ENCODE data around the gene OR2C3.

The OR2C3 gene

GRCh38 chr1:247536340-247536739 is at the start of gene OR2C3:
Gene OR2C3 (minus strand): TSS chr1:247536440. CDS start chr1:247532511, 3,929 bp downstream.
- in situ Hi-C loops (cut with MboI; ENCODE audit: low pct_unique_long_range_greater_than_20kb, low sequenced_read_pairs), result no loop called here
- DNase-seq, result no peak

GRCh38 chr1:247578946-247579460 is 42.8 kb upstream of the OR2C3 start:
- in situ Hi-C loops (cut with MboI; ENCODE audit: low pct_unique_long_range_greater_than_20kb, low sequenced_read_pairs), result no loop called here
- no peak for DNase-seq

GRCh38 chr1:247576514-247576913 is 40.3 kb upstream of the OR2C3 start:
- in situ Hi-C loops (cut with MboI; ENCODE audit: low pct_unique_long_range_greater_than_20kb, low sequenced_read_pairs), result no loop called here
- DNase-seq, result peak; percentile 60

- DNase-seq, result no peak
- in situ Hi-C loops (cut with MboI; ENCODE audit: low pct_unique_long_range_greater_than_20kb, low sequenced_read_pairs), result no loop called here
Observed at GRCh38 chr1:247574664-247575063, 38.4 kb upstream of the OR2C3 start.

GRCh38 chr1:247574236-247574635 is 38.0 kb upstream of the OR2C3 start:
- DNase-seq, result no peak
- in situ Hi-C loops (cut with MboI; ENCODE audit: low pct_unique_long_range_greater_than_20kb, low sequenced_read_pairs), result no loop called here

- in situ Hi-C loops (cut with MboI; ENCODE audit: low pct_unique_long_range_greater_than_20kb, low sequenced_read_pairs), result no loop called here
- DNase-seq, result no peak
Observed at GRCh38 chr1:247562198-247562597, 26.0 kb upstream of the OR2C3 start.

GRCh38 chr1:247561711-247562110 is 25.5 kb upstream of the OR2C3 start:
- in situ Hi-C loops (cut with MboI; ENCODE audit: low pct_unique_long_range_greater_than_20kb, low sequenced_read_pairs), result no loop called here
- DNase-seq, result no peak

- DNase-seq, result no peak
- in situ Hi-C loops (cut with MboI; ENCODE audit: low pct_unique_long_range_greater_than_20kb, low sequenced_read_pairs), result no loop called here
Observed at GRCh38 chr1:247557926-247558674, 21.9 kb upstream of the OR2C3 start.

GRCh38 chr1:247552231-247552630 is 16.0 kb upstream of the OR2C3 start:
- in situ Hi-C loops (cut with MboI; ENCODE audit: low pct_unique_long_range_greater_than_20kb, low sequenced_read_pairs), result no loop called here

GRCh38 chr1:247551721-247552120 is 15.5 kb upstream of the OR2C3 start:
- no peak for DNase-seq

More at GRCh38 chr1:247552231-247552630, 16.0 kb upstream of the OR2C3 start:
- no peak for DNase-seq

GRCh38 chr1:247548769-247549182 is 12.5 kb upstream of the OR2C3 start, which contains the start of gene GCSAML:
Gene GCSAML (plus strand): TSS chr1:247549134. CDS start chr1:247549192, 58 bp downstream.
- in situ Hi-C loops (cut with MboI; ENCODE audit: low pct_unique_long_range_greater_than_20kb, low sequenced_read_pairs), result no loop called here
- peak; percentile 88 for DNase-seq

More at GRCh38 chr1:247551721-247552120, 15.5 kb upstream of the OR2C3 start:
- in situ Hi-C loops (cut with MboI; ENCODE audit: low pct_unique_long_range_greater_than_20kb, low sequenced_read_pairs), result no loop called here

GRCh38 chr1:247548092-247548491 is 11.9 kb upstream of the OR2C3 start:
- peak; percentile 93 for DNase-seq
- in situ Hi-C loops (cut with MboI; ENCODE audit: low pct_unique_long_range_greater_than_20kb, low sequenced_read_pairs), result no loop called here

- in situ Hi-C loops (cut with MboI; ENCODE audit: low pct_unique_long_range_greater_than_20kb, low sequenced_read_pairs), result no loop called here
- no peak for DNase-seq
Observed at GRCh38 chr1:247542811-247543210, 6.6 kb upstream of the OR2C3 start.

- in situ Hi-C loops (cut with MboI; ENCODE audit: low pct_unique_long_range_greater_than_20kb, low sequenced_read_pairs), result no loop called here
- DNase-seq, result no peak
Observed at GRCh38 chr1:247540581-247540980, 4.3 kb upstream of the OR2C3 start.

GRCh38 chr1:247539215-247539614 is 3.0 kb upstream of the OR2C3 start:
- DNase-seq, result peak; percentile 21
- in situ Hi-C loops (cut with MboI; ENCODE audit: low pct_unique_long_range_greater_than_20kb, low sequenced_read_pairs), result no loop called here

GRCh38 chr1:247538561-247538960 is 2.3 kb upstream of the OR2C3 start:
- DNase-seq, result no peak
- in situ Hi-C loops (cut with MboI; ENCODE audit: low pct_unique_long_range_greater_than_20kb, low sequenced_read_pairs), result no loop called here

GRCh38 chr1:247535402-247535801 is 838 bp downstream of the OR2C3 start:
- in situ Hi-C loops (cut with MboI; ENCODE audit: low pct_unique_long_range_greater_than_20kb, low sequenced_read_pairs), result no loop called here
- no peak for DNase-seq

GRCh38 chr1:247531937-247532336 is 4.3 kb downstream of the OR2C3 start:
- no peak for DNase-seq
- in situ Hi-C loops (cut with MboI; ENCODE audit: low pct_unique_long_range_greater_than_20kb, low sequenced_read_pairs), result no loop called here

GRCh38 chr1:247530785-247531184 is 5.5 kb downstream of the OR2C3 start:
- in situ Hi-C loops (cut with MboI; ENCODE audit: low pct_unique_long_range_greater_than_20kb, low sequenced_read_pairs), result no loop called here
- DNase-seq, result no peak

- in situ Hi-C loops (cut with MboI; ENCODE audit: low pct_unique_long_range_greater_than_20kb, low sequenced_read_pairs), result no loop called here
- peak; percentile 39 for DNase-seq
Observed at GRCh38 chr1:247529771-247530355, 6.4 kb downstream of the OR2C3 start.
